A549 (cell line): ENCODE data around the gene DDO. TPM values are rescaled to one million over a fixed set of nuclear protein-coding genes. Genes with fewer than 3 reads are reported as not detected.

Experiments
- ATAC-seq, 2 experiments: fragments of 200-7000 bp in 1 of 2; fragments of >200 bp in 1 of 2; cut with Nextera tagmentation in 1 of 2; cut with Tn5 transposase in 1 of 2; 3 replicates each; pipeline versions ENCODE4 v1.8.0 to v1.9.1; 2018 to 2020; ENCODE audit warnings: mild to moderate bottlenecking in 1 of 2, moderate library complexity in 1 of 2
- CTCF ChIA-PET: fragments of 300-600 bp; sonication (Branson Sonifier 250); formaldehyde crosslinking; extraction: SDS; loops from one replicate; lab custom pipeline; 2021; ENCODE audit warnings: antibody characterized with exemption, inconsistent platforms; lab: Yijun Ruan, JAX
- POLR2A ChIA-PET: fragments of 350-600 bp; formaldehyde crosslinking; extraction: SDS; loops from one replicate; lab custom pipeline; 2021; ENCODE audit warnings: antibody characterized with exemption, inconsistent platforms; lab: Yijun Ruan, JAX
- DNase-seq, 2 experiments: peaks; one replicate each; pipeline versions ENCODE4 v3.0.0 to v3.0.0-alpha.2; 2011 to 2016; ENCODE audit warnings: low read depth in 1 of 2, low spot score in 1 of 2
- FAIRE-seq: peaks from 2 replicates; lab custom pipeline; 2011; peaks lifted over from hg19 to GRCh38; lab: Jason Lieb, UNC
- H3K27ac ChIP-seq, 2 experiments: fragments of >200 bp; sonication (Bioruptor Twin); formaldehyde crosslinking; 3 replicates each; pipeline ENCODE4 v1.5.1; 2016 to 2017
- H3K4me1 ChIP-seq: fragments of >200 bp; sonication (Bioruptor Twin); formaldehyde crosslinking; 3 replicates; pipeline ENCODE4 v1.6.1; 2016
- H3K4me2 ChIP-seq: fragments of >200 bp; sonication (Bioruptor Twin); formaldehyde crosslinking; 3 replicates; pipeline ENCODE4 v1.6.1; 2016
- H3K4me3 ChIP-seq: fragments of >200 bp; sonication (Bioruptor Twin); formaldehyde crosslinking; 3 replicates; pipeline ENCODE4 v1.5.1; 2016
- H3K9me3 ChIP-seq: fragments of >200 bp; sonication (Bioruptor Twin); formaldehyde crosslinking; 3 replicates; pipeline ENCODE4 v1.6.1; 2016
- BHLHE40 ChIP-seq: IDR thresholded peaks from 2 replicates; pipeline ENCODE4 v1.6.1; 2012; ENCODE audit warnings: low read depth, low read length, inconsistent platforms
- FOSL2 ChIP-seq, 2 experiments: fragments of 450-650 bp in 1 of 2; fragments of >200 bp in 1 of 2; sonication (Bioruptor Twin) in 1 of 2; formaldehyde crosslinking; IDR thresholded peaks; 2 replicates each; pipeline versions ENCODE4 v1.5.0 to v1.6.1; 2016 to 2020; ENCODE audit warnings: mild to moderate bottlenecking in 1 of 2, moderate library complexity in 1 of 2
- GATA3 ChIP-seq: IDR thresholded peaks from 2 replicates; pipeline ENCODE4 v1.6.1; 2012; ENCODE audit warnings: borderline replicate concordance
- HDAC2 ChIP-seq: fragments of 200-600 bp; sonication (generic); IDR thresholded peaks from 2 replicates; pipeline ENCODE4 v1.6.1; 2016
- HOXA7 ChIP-seq: fragments of 250-450 bp; sonication (Bioruptor Pico); IDR thresholded peaks from 2 replicates; pipeline ENCODE4 v1.5.0; 2020; ENCODE audit warnings: mild to moderate bottlenecking, moderate library complexity
- HOXB13 ChIP-seq: fragments of 250-450 bp; sonication (Bioruptor Pico); IDR thresholded peaks from 2 replicates; pipeline ENCODE4 v1.5.0; 2020; ENCODE audit warnings: low read depth, mild to moderate bottlenecking, moderate library complexity
- HOXB5 ChIP-seq: fragments of 250-450 bp; sonication (Bioruptor Pico); IDR thresholded peaks from 2 replicates; pipeline ENCODE4 v1.5.0; 2020; ENCODE audit warnings: mild to moderate bottlenecking, moderate library complexity
- JUN ChIP-seq, 2 experiments: fragments of >200 bp; sonication (Bioruptor Twin); formaldehyde crosslinking; IDR thresholded peaks; 2 replicates in 1 of 2; 3 replicates in 1 of 2; pipeline ENCODE4 v1.6.1; 2016 to 2017
- KDM1A ChIP-seq: fragments of 200-600 bp; sonication (generic); IDR thresholded peaks from 2 replicates; pipeline ENCODE4 v1.6.1; 2016; ENCODE audit warnings: low read depth, mild to moderate bottlenecking
- MAZ ChIP-seq: fragments of 150-350 bp; IDR thresholded peaks from 2 replicates; pipeline ENCODE4 v1.6.1; 2014; ENCODE audit warnings: antibody characterized with exemption, low read depth, low read length, borderline replicate concordance
- MYC ChIP-seq: IDR thresholded peaks from 2 replicates; pipeline ENCODE4 v1.6.1; 2012; ENCODE audit warnings: mild to moderate bottlenecking, inconsistent platforms, low read length, improper control_type of control experiment, borderline replicate concordance
- NR3C1 ChIP-seq: fragments of >200 bp; sonication (Bioruptor Twin); formaldehyde crosslinking; IDR thresholded peaks from 3 replicates; pipeline ENCODE4 v1.6.1; 2017
- POLR2AphosphoS2 ChIP-seq: conservative IDR thresholded peaks from 2 replicates; pipeline ENCODE4 v1.6.1; 2012; ENCODE audit warnings: low read length, improper control_type of control experiment, inconsistent platforms
- RCOR1 ChIP-seq: fragments of 150-350 bp; IDR thresholded peaks from 2 replicates; pipeline ENCODE4 v1.6.1; 2014; ENCODE audit warnings: antibody characterized with exemption, low read length, low read depth
- RNF2 ChIP-seq: fragments of 200-600 bp; sonication (generic); IDR thresholded peaks from 2 replicates; pipeline ENCODE4 v1.6.1; 2016; ENCODE audit warnings: low read depth, mild to moderate bottlenecking, antibody characterized with exemption, moderate library complexity, borderline replicate concordance
- WGBS: methylation state at CpG from one replicate; pipeline ENCODE4 v1.1.6; 2017; ENCODE audit errors: missing lambda C conversion rate; 5-methylcytosine and 5-hydroxymethylcytosine counted together
- polyA plus RNA-seq, 4 experiments: library from polyadenylated mRNA; depleted of rRNA in 3 of 4; stranded (reverse); fragments of >200 nt; fragmentation: RNase III in 1 of 4; extraction: RNeasy Plus Mini Kit Qiagen cat#74134 plus additional on column Dnase treatment in 1 of 4; gene quantifications; 2 replicates in 3 of 4; 3 replicates in 1 of 4; pipeline ENCODE4 v1.2.3, GENCODE V29; 2011 to 2017
- TF ChIP-seq, protein P1 (sequence below): fragments of >200 bp; sonication (Bioruptor Twin); formaldehyde crosslinking; IDR thresholded peaks from 3 replicates; pipeline ENCODE4 v1.6.1; 2016
- TF ChIP-seq, protein P2 (sequence below): fragments of 200-600 bp; sonication (generic); IDR thresholded peaks from 2 replicates; pipeline ENCODE4 v1.6.1; 2016; ENCODE audit warnings: antibody characterized with exemption, mild to moderate bottlenecking, moderate library complexity
- TF ChIP-seq, protein P3 (sequence below): fragments of 250-450 bp; sonication (Bioruptor Pico); IDR thresholded peaks from 2 replicates; pipeline ENCODE4 v1.5.0; 2021; ENCODE audit warnings: mild to moderate bottlenecking, moderate library complexity, borderline replicate concordance
- TF ChIP-seq, protein P4 (sequence below): fragments of 150-350 bp; IDR thresholded peaks from 2 replicates; pipeline ENCODE4 v1.6.1; 2014; ENCODE audit warnings: low read depth, mild to moderate bottlenecking, low read length

Gene DDO
- polyA plus RNA-seq, 2 of the 4 experiments (the other 2 are of a cell fraction) = 0.04 to 0.05 TPM

DNA sequence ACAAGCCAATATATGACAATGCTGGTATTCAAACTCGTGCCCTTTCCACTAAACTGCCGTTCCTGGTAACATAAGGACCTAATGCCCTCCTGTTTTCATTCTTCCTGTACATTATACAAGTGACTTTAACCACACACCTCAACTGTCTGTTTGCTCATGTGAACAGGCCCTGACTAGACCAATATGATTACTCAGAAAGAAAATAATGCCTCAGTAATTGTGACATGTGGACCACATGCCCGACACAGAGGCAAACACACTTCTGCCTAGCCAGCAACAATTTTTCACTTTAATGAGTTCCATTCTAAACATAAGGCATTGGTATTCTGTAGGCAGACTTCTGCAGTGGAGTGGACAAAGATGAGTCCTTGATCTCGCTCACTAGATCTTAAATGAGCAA, 31.0 kb upstream of the DDO start:
- no peak overlapping the region for H3K27ac ChIP-seq
- FAIRE-seq = no peak
- WGBS = 12% methylated on average over 4 of the region's 4 CpGs
- H3K4me2 ChIP-seq = no peak overlapping the region
- ATAC-seq = no peak
- TF ChIP-seq JUN (IDR thresholded peaks at IDR 0.05) = no peak
- TF ChIP-seq RNF2 = no peak
- TF ChIP-seq KDM1A = no peak
- no peak for TF ChIP-seq POLR2AphosphoS2
- TF ChIP-seq HOXB5 = no peak
- no peak for TF ChIP-seq NR3C1
- TF ChIP-seq GATA3 = no peak
- TF ChIP-seq, protein P1, sequence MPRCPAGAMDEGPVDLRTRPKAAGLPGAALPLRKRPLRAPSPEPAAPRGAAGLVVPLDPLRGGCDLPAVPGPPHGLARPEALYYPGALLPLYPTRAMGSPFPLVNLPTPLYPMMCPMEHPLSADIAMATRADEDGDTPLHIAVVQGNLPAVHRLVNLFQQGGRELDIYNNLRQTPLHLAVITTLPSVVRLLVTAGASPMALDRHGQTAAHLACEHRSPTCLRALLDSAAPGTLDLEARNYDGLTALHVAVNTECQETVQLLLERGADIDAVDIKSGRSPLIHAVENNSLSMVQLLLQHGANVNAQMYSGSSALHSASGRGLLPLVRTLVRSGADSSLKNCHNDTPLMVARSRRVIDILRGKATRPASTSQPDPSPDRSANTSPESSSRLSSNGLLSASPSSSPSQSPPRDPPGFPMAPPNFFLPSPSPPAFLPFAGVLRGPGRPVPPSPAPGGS = no peak
- TF ChIP-seq, protein P2, sequence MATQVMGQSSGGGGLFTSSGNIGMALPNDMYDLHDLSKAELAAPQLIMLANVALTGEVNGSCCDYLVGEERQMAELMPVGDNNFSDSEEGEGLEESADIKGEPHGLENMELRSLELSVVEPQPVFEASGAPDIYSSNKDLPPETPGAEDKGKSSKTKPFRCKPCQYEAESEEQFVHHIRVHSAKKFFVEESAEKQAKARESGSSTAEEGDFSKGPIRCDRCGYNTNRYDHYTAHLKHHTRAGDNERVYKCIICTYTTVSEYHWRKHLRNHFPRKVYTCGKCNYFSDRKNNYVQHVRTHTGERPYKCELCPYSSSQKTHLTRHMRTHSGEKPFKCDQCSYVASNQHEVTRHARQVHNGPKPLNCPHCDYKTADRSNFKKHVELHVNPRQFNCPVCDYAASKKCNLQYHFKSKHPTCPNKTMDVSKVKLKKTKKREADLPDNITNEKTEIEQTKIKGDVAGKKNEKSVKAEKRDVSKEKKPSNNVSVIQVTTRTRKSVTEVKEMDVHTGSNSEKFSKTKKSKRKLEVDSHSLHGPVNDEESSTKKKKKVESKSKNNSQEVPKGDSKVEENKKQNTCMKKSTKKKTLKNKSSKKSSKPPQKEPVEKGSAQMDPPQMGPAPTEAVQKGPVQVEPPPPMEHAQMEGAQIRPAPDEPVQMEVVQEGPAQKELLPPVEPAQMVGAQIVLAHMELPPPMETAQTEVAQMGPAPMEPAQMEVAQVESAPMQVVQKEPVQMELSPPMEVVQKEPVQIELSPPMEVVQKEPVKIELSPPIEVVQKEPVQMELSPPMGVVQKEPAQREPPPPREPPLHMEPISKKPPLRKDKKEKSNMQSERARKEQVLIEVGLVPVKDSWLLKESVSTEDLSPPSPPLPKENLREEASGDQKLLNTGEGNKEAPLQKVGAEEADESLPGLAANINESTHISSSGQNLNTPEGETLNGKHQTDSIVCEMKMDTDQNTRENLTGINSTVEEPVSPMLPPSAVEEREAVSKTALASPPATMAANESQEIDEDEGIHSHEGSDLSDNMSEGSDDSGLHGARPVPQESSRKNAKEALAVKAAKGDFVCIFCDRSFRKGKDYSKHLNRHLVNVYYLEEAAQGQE = no peak
- TF ChIP-seq RCOR1 = no peak
- TF ChIP-seq HOXA7 = no peak
- TF ChIP-seq HDAC2 = no peak
- no peak for TF ChIP-seq MAZ
- TF ChIP-seq, protein P3, sequence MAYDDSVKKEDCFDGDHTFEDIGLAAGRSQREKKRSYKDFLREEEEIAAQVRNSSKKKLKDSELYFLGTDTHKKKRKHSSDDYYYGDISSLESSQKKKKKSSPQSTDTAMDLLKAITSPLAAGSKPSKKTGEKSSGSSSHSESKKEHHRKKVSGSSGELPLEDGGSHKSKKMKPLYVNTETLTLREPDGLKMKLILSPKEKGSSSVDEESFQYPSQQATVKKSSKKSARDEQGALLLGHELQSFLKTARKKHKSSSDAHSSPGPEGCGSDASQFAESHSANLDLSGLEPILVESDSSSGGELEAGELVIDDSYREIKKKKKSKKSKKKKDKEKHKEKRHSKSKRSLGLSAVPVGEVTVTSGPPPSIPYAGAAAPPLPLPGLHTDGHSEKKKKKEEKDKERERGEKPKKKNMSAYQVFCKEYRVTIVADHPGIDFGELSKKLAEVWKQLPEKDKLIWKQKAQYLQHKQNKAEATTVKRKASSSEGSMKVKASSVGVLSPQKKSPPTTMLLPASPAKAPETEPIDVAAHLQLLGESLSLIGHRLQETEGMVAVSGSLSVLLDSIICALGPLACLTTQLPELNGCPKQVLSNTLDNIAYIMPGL = no peak
- TF ChIP-seq MYC = no peak
- no peaks in the 10 kb centered on the region for H3K9me3 ChIP-seq
- ChIA-PET CTCF (no interaction called here), POLR2A (no interaction called here)
- H3K4me3 ChIP-seq = no peak overlapping the region
- no peak for DNase-seq
- H3K4me1 ChIP-seq = no peaks in the 10 kb centered on the region

DNA sequence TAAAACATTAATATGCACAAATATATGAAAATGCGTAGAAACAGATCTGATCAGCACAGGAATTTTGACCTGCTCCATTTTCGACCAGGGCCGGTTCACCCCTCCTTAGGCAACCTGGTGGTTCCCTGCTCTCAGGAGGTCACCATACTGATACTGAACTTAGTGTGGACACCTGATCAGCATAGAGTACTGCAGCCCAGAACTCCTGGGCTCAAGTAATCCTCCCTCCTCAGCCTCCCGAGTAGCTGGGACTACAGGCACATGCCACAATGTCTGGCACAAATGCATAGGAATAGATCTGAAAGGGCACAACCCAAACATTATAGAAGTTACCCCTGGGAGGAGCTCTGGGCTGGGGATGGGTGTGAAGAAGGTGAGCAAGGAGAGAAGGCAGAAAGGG, 24.7 kb upstream of the DDO start:
- no peak overlapping the region for H3K27ac ChIP-seq
- DNase-seq (no peak), FAIRE-seq (no peak), ATAC-seq (no peak)
- no peaks in the 10 kb centered on the region for H3K4me1 ChIP-seq
- H3K4me2 ChIP-seq = no peak overlapping the region
- TF ChIP-seq HOXB13 (CRISPR knock-in tag) (no peak), FOSL2 (IDR thresholded peaks at IDR 0.05) (no peak), FOSL2 (CRISPR knock-in tag; IDR thresholded peaks at IDR 0.05) (no peak), BHLHE40 (no peak)
- TF ChIP-seq, protein P4, sequence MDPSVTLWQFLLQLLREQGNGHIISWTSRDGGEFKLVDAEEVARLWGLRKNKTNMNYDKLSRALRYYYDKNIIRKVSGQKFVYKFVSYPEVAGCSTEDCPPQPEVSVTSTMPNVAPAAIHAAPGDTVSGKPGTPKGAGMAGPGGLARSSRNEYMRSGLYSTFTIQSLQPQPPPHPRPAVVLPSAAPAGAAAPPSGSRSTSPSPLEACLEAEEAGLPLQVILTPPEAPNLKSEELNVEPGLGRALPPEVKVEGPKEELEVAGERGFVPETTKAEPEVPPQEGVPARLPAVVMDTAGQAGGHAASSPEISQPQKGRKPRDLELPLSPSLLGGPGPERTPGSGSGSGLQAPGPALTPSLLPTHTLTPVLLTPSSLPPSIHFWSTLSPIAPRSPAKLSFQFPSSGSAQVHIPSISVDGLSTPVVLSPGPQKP = no peak
- H3K4me3 ChIP-seq = no peak overlapping the region
- no peaks in the 10 kb centered on the region for H3K9me3 ChIP-seq
- CTCF ChIA-PET = no interaction called here
- POLR2A ChIA-PET = no interaction called here
- 29% methylated on average over 4 of the region's 4 CpGs for WGBS
